HepG2 (cell line): Measurements from ENCODE around the gene UPK1A. TPM values are rescaled to one million over a fixed set of nuclear protein-coding genes. Genes with fewer than 3 reads are reported as not detected.
A peak's percentile ranks its signal among the peaks of the same experiment; 100 is the strongest.

Experiments used
- BHLHE40 ChIP-seq: IDR thresholded peaks from 2 replicates; pipeline ENCODE4 v1.6.1; 2011; ENCODE audit warnings: low read length, improper control_type of control experiment
- CBFB ChIP-seq: sonication (generic); formaldehyde crosslinking; IDR thresholded peaks from 2 replicates; pipeline ENCODE4 v1.4.0; 2020; ENCODE audit warnings: missing genetic modification reagents
- DMTF1 ChIP-seq: sonication (generic); formaldehyde crosslinking; IDR thresholded peaks from 2 replicates; pipeline ENCODE4 v1.4.0; 2020; ENCODE audit warnings: mild to moderate bottlenecking, missing genetic modification reagents
- FOSL2 ChIP-seq: sonication (generic); formaldehyde crosslinking; IDR thresholded peaks from 2 replicates; pipeline ENCODE4 v1.4.0; 2020; ENCODE audit warnings: missing genetic modification reagents
- FOXJ3 ChIP-seq: sonication (generic); formaldehyde crosslinking; IDR thresholded peaks from 2 replicates; pipeline ENCODE4 v1.4.0; 2020; ENCODE audit warnings: missing genetic modification reagents, mild to moderate bottlenecking, borderline replicate concordance
- GATAD1 ChIP-seq: IDR thresholded peaks from 2 replicates; pipeline ENCODE4 v1.6.1; 2016; ENCODE audit warnings: missing genetic modification reagents, missing compliant biosample characterization
- IRX3 ChIP-seq: sonication (generic); formaldehyde crosslinking; IDR thresholded peaks from 2 replicates; pipeline ENCODE4 v1.8.1; 2023; ENCODE audit warnings: mild to moderate bottlenecking, low read depth, missing genetic modification reagents, borderline replicate concordance
- LCORL ChIP-seq, 2 experiments: fragments of 450-650 bp in 1 of 2; sonication (generic) in 1 of 2; formaldehyde crosslinking in 1 of 2; IDR thresholded peaks; 2 replicates each; pipeline versions ENCODE4 v1.5.0 to v1.6.1; 2017 to 2020; ENCODE audit warnings: antibody characterized with exemption in 1 of 2, missing genetic modification reagents in 1 of 2
- MAFF ChIP-seq: IDR thresholded peaks from 2 replicates; pipeline ENCODE4 v1.6.1; 2011; ENCODE audit warnings: low read depth, low read length, improper control_type of control experiment
- MYNN ChIP-seq: sonication (generic); formaldehyde crosslinking; IDR thresholded peaks from 2 replicates; pipeline ENCODE4 v1.4.0; 2020; ENCODE audit warnings: mild to moderate bottlenecking, low read depth, missing genetic modification reagents
- NFIB ChIP-seq: sonication (generic); formaldehyde crosslinking; IDR thresholded peaks from 2 replicates; pipeline ENCODE4 v1.9.0; 2021; ENCODE audit warnings: missing genetic modification reagents, mild to moderate bottlenecking, borderline replicate concordance
- NFIC ChIP-seq: IDR thresholded peaks from 2 replicates; pipeline ENCODE4 v1.6.1; 2012; ENCODE audit warnings: mild to moderate bottlenecking, low read length, inconsistent platforms
- RBM39 ChIP-seq: fragments of 200-400 bp; formaldehyde crosslinking; IDR thresholded peaks from one replicate; pipeline ENCODE4 v1.6.1; 2018; ENCODE audit warnings: antibody characterized with exemption, mild to moderate bottlenecking, low read depth, low read length; ENCODE audit not compliant: poor library complexity, severe bottlenecking
- SYNCRIP ChIP-seq: fragments of 200-400 bp; formaldehyde crosslinking; IDR thresholded peaks from 2 replicates; pipeline ENCODE4 v1.6.1; 2018; ENCODE audit warnings: mild to moderate bottlenecking, low read depth, low read length; ENCODE audit not compliant: insufficient read depth
- ZBTB46 ChIP-seq: sonication (generic); formaldehyde crosslinking; IDR thresholded peaks from 2 replicates; pipeline ENCODE4 v1.4.0; 2020; ENCODE audit warnings: mild to moderate bottlenecking, missing genetic modification reagents, borderline replicate concordance
- ZNF180 ChIP-seq: sonication (generic); formaldehyde crosslinking; IDR thresholded peaks from 2 replicates; pipeline ENCODE4 v1.4.0; 2020; ENCODE audit warnings: low read depth, missing genetic modification reagents, borderline replicate concordance
- ZNF275 ChIP-seq: sonication (generic); formaldehyde crosslinking; IDR thresholded peaks from 2 replicates; pipeline ENCODE4 v1.8.0; 2022; ENCODE audit warnings: missing genetic modification reagents, mild to moderate bottlenecking, inconsistent platforms, borderline replicate concordance
- ZNF3 ChIP-seq: IDR thresholded peaks from 2 replicates; pipeline ENCODE4 v1.7.0; 2017; ENCODE audit warnings: inconsistent platforms
- ZNF547 ChIP-seq: sonication (generic); formaldehyde crosslinking; IDR thresholded peaks from 2 replicates; pipeline ENCODE4 v1.5.1; 2020; ENCODE audit warnings: mild to moderate bottlenecking, missing genetic modification reagents
- ZNF550 ChIP-seq: sonication (generic); formaldehyde crosslinking; IDR thresholded peaks from 2 replicates; pipeline ENCODE4 v1.4.0; 2020; ENCODE audit warnings: mild to moderate bottlenecking, missing genetic modification reagents, borderline replicate concordance
- ZNF557 ChIP-seq: sonication (generic); formaldehyde crosslinking; IDR thresholded peaks from 2 replicates; pipeline ENCODE4 v1.4.0; 2020; ENCODE audit warnings: missing genetic modification reagents
- ZNF614 ChIP-seq: IDR thresholded peaks from 2 replicates; pipeline ENCODE4 v1.6.1; 2018; ENCODE audit warnings: missing biosample characterization, missing genetic modification reagents, inconsistent platforms, borderline replicate concordance
- ZNF879 ChIP-seq: sonication (generic); formaldehyde crosslinking; IDR thresholded peaks from 2 replicates; pipeline ENCODE4 v1.8.1; 2023; ENCODE audit warnings: missing genetic modification reagents
- ZSCAN31 ChIP-seq: sonication (generic); formaldehyde crosslinking; IDR thresholded peaks from 2 replicates; pipeline ENCODE4 v1.5.0; 2020; ENCODE audit warnings: low read depth, mild to moderate bottlenecking, missing genetic modification reagents
- polyA plus RNA-seq, 8 experiments: library from polyadenylated mRNA; depleted of rRNA in 3 of 8; stranded (reverse) in 7 of 8; unstranded in 1 of 8; fragments of >200 nt; fragmentation: Illumina TruSeq in 4 of 8; extraction: Trizol in 4 of 8; gene quantifications; 2 replicates each; pipeline versions ENCODE4 v1.2.1 to v1.2.3, GENCODE V29; 2011 to 2016; ENCODE audit warnings: low read depth in 4 of 8, missing spikeins in 1 of 8, mixed read lengths in 1 of 8; ENCODE audit not compliant: insufficient read depth in 1 of 8
- total RNA-seq, 5 experiments: library from RNA; depleted of rRNA; stranded (reverse); fragments of >200 nt; fragmentation: Illumina TruSeq; extraction: Trizol; gene quantifications; 2 replicates each; pipeline ENCODE4 v1.2.3, GENCODE V29; 2016; ENCODE audit warnings: low read depth in 1 of 5
- TF ChIP-seq, protein P1 (sequence below): sonication (generic); formaldehyde crosslinking; IDR thresholded peaks from 2 replicates; pipeline ENCODE4 v1.4.0; 2020; ENCODE audit warnings: missing genetic modification reagents

UPK1A gene
- total and polyA plus RNA-seq, 2 of the 13 experiments (the other 11 are each of a cell fraction or from before 2014, with no cell fraction given): 2.9 TPM; not detected in 1

GRCh38 chr19:35644206-35644986, 21.9 kb upstream of the UPK1A start (continued):
- TF ChIP-seq BHLHE40 (no peak), FOXJ3 (CRISPR knock-in tag) (no peak), NFIB (CRISPR knock-in tag) (no peak), ZNF879 (no peak), ZNF180 (CRISPR knock-in tag) (no peak), ZBTB46 (0 out of 2 replicates have a peak, but pooled peaks have one; percentile 6), LCORL (IDR thresholded peaks at IDR 0.05) (no peak), LCORL (CRISPR knock-in tag; IDR thresholded peaks at IDR 0.05) (peak; percentile 78; the same call in 1 of the 2 replicates), ZNF550 (CRISPR knock-in tag) (no peak), SYNCRIP (no peak), ZNF614 (no peak), NFIC (no peak), IRX3 (CRISPR knock-in tag) (no peak), GATAD1 (CRISPR knock-in tag) (no peak; the same call in 1 of the 2 replicates), FOSL2 (CRISPR knock-in tag) (no peak), ZNF557 (no peak), MAFF (no peak), MYNN (CRISPR knock-in tag) (no peak), ZNF547 (CRISPR knock-in tag) (no peak), ZNF275 (CRISPR knock-in tag) (no peak), RBM39 (peak; percentile 63), ZNF3 (CRISPR knock-in tag) (no peak), ZSCAN31 (no peak), DMTF1 (CRISPR knock-in tag) (no peak), CBFB (CRISPR knock-in tag) (no peak)
- TF ChIP-seq, protein P1, sequence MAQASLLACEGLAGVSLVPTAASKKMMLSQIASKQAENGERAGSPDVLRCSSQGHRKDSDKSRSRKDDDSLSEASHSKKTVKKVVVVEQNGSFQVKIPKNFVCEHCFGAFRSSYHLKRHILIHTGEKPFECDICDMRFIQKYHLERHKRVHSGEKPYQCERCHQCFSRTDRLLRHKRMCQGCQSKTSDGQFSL: no peak
